ENCODE results near the gene HLA-DQA2.

HLA-DQA2 gene

DNA sequence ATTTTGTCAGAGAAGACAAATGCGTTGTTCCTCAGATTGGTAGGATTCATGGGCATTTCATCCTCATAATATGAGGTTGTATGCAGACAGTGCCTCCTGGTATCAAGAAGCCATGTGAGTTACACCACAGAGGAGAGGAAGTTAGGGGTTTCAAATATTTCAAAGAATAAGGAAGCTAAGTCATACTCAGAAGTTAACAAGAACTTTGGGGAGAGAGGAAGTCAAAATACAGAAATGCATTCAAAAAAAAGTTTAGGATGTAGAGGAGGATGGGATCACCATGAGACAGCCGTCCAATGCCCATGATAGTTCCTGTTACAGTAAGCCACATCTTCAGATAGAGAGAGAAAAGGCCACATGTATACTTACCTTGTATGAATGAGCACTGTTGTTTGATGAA, 53.3 kb downstream of the HLA-DQA2 start (continued):
- TF ChIP-seq, protein P1, sequence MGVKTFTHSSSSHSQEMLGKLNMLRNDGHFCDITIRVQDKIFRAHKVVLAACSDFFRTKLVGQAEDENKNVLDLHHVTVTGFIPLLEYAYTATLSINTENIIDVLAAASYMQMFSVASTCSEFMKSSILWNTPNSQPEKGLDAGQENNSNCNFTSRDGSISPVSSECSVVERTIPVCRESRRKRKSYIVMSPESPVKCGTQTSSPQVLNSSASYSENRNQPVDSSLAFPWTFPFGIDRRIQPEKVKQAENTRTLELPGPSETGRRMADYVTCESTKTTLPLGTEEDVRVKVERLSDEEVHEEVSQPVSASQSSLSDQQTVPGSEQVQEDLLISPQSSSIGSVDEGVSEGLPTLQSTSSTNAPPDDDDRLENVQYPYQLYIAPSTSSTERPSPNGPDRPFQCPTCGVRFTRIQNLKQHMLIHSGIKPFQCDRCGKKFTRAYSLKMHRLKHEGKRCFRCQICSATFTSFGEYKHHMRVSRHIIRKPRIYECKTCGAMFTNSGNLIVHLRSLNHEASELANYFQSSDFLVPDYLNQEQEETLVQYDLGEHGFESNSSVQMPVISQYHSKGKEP (tag by site-specific recombination; IDR thresholded peaks at IDR 0.05) = no peak
- no peak for TF ChIP-seq ZNF239 (tag by site-specific recombination; IDR thresholded peaks at IDR 0.05)
- TF ChIP-seq ZNF114 (tag by site-specific recombination; IDR thresholded peaks at IDR 0.05) = no peak

Measured in HEK293 (cell line).